Frontal cortex (tissue), 4 donors: Measurements from ENCODE around the gene CASQ2. TPM values are rescaled to one million over a fixed set of nuclear protein-coding genes. Genes with fewer than 3 reads are reported as not detected.
"Not testable (repeated sequence)": the region's sequence is repeated elsewhere in the genome, so short reads cannot be mapped to it uniquely, and the experiment has no call there.

ENCODE experiments used
- DNase-seq, 2 donors: peaks; one replicate each; pipeline ENCODE4 v3.0.0; 2012; ENCODE audit warnings: low spot score in 2 of 2
- FAIRE-seq: peaks from 2 replicates; lab custom pipeline; 2012; peaks lifted over from hg19 to GRCh38; lab: Jason Lieb, UNC
- total RNA-seq: library from RNA; depleted of rRNA; stranded (reverse); fragments of >200 nt; gene quantifications from one replicate; pipeline ENCODE4 v1.2.3, GENCODE V29; 2014
- donor health status: control.
- donor health status: control.
- donor health status: control.

CASQ2 gene
- total RNA-seq, 1 donor from 2014 or later: 0.41 TPM

DNA sequence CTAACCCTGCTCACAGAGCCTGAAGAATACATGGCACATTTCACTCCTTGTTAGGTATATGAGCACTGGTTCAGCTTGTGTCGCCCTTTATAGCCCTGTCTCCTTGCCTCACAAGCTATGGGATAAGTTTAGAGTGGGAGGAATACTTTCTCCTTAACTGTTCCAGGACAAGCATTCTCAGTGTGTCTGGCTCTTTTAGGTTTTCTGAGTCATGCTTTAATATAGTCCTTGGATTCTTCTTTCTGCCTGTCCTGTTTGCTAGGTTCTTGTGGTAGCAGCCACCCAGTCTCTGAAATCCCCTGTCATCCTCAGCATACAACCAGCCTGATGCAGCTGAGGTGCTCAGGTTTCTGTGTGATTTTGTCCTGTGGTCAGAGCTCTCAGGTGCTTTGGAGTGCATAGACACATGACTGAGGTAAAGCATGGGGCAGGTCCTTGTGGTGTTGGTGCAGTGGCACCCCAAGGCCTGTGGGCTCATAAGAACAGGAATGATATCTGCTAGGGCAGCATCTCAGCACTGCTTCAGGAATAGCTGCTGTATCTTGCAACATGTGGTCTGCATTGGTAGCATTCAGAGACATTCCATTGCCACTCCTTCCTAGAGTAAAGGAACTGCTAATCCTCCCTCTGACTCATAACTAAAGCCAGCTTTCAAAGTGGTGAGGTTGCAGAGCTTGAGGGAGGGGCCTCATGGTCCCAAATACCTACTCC, 14.2 kb upstream of the CASQ2 start:
- FAIRE-seq: no peak
- no peak for DNase-seq

DNA sequence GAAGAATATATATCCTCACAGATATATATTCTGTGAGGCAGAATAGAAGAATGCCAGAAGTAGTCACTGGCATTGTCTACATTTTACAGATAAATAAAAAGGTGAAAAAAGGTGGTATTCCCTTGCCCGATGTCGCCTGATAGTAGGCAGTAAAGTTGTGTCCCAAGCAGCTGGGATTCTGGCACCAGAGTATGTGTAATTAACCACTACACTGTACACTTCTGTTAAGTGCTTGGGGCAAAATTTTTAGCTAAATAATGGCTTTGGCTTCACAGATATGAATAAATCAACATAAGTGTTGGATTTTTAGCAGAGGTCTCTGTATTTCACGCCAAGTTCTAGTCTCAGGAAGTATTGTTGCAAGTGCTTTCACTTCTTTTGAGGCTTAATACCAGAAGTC, 13.3 kb upstream of the CASQ2 start:
- DNase-seq (no peak), FAIRE-seq (no peak)

DNA sequence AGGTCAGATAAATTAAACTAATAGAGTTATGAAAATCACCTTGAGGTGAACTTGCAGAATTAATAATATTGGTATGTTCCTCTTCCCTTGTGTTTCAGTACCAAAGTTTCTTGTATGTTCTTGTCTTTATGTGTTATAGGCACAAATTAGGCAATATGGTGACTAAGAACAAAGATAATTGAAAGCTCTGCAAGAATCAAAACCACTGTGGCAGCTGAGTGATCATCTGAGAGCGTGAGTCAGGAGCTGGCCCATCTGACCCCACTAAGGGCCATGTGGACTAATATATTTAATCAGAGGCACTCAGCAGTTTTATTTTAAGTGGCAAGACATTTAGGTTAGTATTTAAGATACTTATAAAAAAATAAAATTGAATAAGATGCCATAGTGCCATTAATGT, 12.8 kb upstream of the CASQ2 start:
- no peak for FAIRE-seq

DNA sequence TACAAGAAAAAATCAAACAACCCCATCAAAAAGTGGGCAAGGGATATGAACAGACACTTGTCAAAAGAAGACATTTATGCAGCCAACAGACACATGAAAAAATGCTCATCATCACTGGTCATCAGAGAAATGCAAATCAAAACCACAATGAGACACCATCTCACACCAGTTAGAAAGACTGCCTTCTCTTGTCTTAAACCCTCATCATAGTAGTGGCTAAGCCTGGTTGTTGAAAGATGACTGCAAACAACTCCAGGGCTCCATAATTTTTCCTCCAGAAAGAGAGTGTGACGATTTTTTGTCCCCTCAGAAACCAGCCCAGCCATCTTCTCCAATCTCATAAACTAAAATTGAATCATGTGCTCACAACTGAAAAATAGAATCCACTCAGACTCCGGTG, 12.1 kb upstream of the CASQ2 start:
- not testable (repeated sequence) for FAIRE-seq, DNase-seq

More for the DNA sequence above, 12.8 kb upstream of the CASQ2 start:
- no peak for DNase-seq

DNA sequence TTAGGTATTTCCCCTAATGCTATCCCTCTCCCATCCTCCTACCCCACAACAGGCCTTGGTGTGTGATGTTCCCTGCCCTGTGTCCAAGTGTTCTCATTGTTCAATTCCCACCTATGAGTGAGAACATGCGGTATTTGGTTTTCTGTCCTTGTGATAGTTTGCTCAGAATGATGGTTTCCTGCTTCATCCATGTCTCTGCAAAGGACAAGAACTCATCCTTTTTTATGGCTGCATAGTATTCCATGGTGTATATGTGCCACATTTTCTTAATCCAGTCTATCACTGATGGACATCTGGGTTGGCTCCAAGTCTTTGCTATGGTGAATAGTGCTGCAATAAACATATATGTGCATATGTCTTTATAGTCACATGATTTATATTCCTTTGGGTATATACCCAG, 10.6 kb upstream of the CASQ2 start:
- not testable (repeated sequence) for FAIRE-seq, DNase-seq

DNA sequence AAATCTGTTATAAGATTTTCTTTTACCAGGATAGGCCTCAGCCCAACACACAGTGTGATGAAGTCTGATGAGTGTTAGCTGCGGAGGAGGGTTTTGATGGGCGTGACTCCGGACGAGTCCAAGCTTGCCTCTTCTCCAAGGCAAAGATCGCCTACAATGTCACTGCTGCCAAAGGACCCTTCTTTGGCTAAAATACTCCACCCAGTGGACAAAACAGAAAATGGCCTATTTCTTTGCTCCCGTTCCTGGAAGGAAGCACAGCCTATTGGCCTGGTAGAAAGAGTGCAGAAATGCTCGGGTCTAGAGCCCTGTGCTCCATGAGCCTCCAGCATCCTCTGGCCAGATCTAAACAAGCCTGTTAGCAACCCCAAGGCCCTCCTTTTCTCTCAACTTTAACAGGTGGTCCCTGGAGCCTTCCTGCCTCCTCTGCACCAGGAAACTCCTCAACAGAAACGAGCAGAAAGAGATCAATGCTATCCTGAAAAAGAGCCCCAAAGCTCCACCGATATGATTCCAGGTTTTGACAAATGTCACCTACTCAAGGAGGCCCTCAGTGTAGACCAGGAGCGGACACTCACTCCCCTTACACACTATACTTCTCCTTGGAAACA, 3.4 kb upstream of the CASQ2 start:
- DNase-seq (peak; percentile 23 to 55), FAIRE-seq (peak; percentile 3)

DNA sequence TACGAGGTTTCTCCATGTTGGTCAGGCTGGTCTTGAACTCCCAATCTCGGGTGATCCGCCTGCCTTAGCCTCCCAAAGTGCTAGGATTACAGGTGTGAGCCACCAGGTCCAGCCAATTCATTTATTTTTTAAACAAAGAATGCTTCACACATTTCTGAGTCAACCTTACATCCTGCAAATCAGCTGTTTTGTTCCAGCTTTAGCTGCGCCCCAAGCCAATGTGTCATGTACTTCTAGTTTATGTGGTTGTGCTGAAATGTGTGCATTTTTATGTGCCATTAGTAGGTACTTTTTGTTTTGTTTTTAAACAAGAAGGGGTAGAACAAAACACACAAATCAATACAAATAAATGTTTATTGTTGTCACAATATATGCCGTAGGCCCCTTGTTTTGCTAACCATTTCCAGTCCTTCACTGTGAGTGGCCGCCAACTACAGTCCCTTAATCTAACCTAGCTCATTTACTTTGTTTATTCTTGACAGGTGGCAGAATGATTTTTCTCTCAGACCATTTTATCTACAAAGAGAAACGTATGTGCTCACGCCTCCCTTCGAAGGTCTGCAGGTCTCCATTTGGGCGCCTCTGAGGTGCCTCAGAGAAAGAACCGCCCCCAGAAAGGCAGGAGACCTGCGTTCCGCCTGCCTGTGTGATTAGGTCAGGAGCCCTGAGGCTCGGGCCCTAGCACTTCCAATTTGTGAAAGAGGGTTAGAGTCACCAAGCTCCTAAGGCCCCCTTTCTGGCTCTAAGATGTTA, 2.8 kb upstream of the CASQ2 start:
- FAIRE-seq: no peak
- DNase-seq: no peak

DNA sequence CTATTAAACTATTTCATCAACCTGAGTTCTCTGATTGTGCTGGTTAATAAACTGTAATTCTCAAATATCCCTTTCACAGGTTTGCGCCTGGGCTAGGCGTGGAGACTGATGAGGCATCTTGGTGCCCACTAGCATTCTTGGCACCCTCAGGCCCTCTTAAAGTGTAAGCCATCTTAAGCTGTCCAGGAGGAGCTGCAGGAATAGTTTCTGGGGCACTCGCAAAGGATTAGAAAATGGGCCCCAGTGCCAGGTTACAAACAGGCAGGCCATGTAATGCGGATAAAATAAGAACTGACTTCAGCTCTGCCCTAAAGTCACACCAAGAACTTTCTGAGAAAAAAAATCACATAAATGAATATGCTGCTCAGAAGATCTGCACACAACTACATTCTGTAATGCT, 1.1 kb downstream of the CASQ2 start:
- no peak for FAIRE-seq
- no peak for DNase-seq

DNA sequence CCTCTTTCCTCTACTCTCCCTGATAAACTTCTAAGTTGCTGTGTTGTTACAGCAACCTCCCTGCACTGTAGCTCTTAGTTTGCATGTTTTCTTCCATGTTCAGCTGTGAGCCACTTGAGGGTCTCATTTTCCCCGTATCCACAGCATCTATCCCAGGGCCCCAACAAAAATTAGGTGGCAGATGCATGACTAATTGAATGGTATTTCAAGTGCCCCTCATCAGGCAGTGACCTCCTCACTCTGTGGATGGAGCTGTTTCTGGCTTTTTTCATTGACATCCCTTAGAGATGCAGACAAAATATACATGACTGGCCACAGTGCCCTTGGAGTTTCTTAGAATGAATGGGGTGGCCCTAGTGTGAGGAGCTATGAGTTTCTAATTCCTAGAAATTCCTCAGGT, 3.4 kb downstream of the CASQ2 start:
- no peak for FAIRE-seq

DNA sequence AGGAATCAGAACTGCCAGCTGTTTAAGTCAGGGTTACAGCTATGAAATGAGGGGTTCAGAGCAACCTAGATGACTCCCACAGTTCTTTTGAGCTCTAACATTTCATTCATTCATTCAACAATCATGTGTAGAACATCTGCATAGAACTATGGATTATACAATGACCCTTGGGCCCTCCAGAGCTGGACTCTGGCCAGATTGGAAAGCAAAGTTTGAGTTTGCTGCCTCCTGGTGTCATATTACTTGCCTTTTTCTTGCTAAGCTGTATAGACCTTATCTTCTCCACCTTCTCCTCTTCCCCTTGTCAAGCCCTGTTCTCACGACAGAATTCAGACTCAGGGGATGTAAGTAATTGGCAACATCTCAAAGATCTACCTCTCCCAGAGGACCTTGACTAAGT, 4.0 kb downstream of the CASQ2 start:
- DNase-seq (no peak), FAIRE-seq (no peak)

More for the DNA sequence above, 3.4 kb downstream of the CASQ2 start:
- DNase-seq: no peak

DNA sequence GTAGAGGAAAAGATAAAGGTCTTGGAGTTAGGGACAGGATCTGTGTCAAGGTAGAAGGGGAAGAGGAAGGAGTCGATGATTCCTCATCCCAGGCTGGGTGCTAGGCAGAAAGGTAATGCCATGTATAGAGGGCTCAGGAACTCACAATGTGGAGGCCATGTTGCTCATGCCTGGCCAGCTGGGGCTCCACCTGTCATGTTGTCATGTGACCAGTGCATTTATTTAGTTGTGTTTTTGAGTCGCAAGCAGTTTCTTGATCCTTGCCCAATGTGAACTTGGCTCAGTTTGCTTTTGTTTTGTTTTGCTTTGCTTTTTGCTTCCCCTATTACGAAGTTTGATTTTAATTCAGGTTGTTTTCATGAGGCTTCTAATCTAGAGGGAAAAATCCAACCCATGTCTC, 5.7 kb downstream of the CASQ2 start:
- no peak for FAIRE-seq
- no peak for DNase-seq

DNA sequence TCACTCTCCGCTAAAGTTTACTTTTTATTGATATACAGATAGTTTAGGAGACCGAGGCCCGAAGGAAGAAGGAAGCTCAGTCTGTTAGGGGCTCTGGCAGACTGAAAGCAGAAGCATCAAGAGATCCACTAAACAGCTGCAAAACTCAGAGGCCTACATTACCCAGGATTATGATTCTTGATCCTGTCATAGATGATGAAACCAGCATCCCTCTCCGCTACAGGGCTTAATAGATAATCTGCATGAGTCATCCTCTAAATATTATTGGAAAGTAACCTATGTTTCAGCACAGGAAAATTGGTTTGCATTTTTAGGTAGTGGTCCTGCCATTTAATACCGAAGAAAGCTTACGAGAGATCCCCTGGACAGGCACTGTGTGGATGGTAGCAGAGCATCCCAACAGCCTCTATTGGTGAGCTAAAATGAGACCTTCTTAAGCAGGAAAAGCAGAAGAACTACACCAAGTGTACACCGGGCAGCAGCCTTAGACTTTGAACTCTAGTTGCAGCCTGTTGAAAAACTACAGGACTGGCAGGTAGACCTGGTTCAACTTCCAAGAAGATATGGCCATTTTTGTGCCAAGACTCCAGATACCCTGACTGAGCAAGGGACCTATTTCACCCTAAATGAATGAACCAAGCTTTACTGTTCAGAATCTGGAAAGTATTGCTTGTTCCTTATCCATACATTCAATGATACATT, 6.8 kb downstream of the CASQ2 start:
- DNase-seq (no peak), FAIRE-seq (no peak)

DNA sequence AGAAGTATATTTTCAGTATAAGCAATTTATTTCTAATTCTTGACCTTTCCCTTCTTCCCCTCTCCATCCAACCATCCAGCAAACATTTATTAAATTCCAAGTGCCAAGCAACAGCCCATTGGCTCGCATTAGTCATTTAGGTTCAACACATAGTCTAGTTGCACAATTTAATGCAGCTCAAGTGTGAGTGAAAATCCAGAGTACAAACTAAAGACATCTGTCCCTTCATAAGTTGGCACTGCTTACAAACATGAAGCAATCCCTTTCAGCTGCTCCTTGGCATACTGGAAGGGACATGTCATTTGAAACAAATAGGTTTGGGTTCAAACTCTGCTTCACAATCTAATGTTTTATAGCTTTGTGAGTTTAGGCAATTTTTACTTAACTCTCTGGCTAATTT, 10.7 kb downstream of the CASQ2 start:
- DNase-seq (no peak), FAIRE-seq (no peak)

DNA sequence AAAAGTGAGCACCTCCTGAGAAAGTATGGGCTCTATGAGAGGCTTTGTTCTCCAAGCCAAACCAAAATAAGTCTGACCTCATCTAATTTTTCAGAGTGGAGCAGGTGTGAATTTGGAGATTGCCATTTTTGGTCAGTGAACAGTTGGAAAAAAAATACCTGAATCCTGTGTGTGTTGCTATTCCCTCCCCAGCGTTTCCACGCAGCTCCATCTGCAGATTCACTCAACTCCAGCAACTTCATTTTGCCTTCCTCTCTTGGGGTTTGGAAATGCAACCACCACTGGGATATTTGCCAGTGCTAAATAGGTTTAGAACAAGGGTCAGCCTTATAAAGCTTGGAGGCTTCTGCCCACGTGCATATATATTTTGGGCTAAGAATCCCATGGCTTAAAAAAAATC, 11.2 kb downstream of the CASQ2 start:
- FAIRE-seq: no peak
- no peak for DNase-seq

DNA sequence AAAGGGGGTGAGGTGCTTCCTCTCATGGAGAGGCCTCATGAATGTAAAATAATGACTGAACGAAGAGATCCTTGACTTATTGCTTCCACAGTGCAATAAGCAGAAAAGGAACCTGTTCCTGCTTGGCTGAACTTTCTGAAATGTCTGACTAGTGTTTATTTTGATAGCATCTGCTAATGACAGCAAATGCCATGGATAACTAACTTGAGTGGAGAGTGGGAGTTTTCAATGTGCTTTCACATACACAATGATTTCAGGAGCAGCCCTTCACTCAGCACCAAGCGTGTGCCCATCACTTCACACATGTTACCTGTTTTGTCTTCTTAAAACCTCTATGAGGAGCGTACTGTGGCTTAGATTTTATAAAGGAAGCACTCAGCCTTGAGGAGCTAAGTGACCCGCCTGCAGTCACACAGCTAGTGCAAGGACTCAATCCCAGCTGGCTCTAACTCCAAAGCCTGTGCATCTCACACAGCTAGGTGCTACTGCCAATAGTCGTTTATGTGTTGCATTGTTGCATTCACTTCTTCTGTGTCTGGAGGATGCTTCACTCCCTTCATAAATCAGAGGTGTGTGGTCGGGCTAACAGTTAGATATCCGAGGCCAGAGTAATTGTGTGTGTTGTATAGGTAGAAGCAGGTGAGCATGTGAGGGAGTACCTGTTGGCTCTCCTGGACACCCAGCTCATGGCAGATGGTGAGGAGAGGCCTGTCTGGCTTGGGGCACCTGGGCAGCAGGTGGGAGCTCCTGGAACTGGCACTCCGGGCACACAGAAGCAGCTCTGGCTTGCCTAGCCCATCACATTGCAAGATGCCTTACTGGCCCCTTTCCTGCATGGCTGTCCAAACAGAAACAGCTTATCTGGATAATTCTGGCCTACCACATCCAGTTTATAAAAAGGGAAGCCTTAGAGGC, 12.8 kb downstream of the CASQ2 start:
- no peak for DNase-seq
- no peak for FAIRE-seq

DNA sequence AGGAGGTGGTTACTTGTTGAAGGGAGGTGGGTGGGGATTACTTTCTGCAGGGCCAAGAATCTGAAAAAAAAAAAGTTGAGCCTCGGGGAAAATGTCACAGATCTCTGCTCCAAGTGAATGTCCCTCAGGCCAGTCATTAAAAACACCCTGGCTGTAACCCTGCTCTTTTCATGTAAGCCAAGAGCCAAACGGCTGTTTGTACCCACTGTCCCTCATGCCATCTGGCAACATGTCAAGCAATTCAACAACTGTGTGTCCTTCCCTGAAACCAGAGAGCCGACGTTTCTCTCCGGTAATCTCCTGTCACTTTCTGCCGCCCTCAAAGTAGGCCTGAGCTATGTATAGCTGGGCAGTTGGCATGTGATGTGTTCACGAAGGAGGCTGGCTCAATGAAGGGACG, 14.7 kb downstream of the CASQ2 start:
- FAIRE-seq: no peak
- no peak for DNase-seq

DNA sequence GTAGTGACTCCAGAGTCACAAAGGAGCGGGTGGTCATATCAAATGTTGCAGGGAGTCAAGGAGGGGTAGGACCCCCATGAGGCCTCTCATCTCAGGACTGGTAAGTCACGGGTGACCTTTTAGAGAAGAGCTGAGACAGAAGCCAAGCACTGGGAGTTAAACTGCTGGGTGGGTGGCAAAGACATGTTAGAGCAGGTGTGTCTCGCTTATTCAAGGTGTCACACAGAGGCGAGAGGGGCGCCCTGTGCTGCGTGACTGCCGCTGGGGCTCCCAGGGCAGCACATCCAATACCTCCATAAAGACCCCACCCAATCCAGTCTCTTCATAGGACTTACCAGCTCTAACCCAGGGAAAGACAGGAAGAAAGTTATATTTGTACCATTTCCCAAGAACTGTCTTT, 15.2 kb downstream of the CASQ2 start:
- no peak for DNase-seq

DNA sequence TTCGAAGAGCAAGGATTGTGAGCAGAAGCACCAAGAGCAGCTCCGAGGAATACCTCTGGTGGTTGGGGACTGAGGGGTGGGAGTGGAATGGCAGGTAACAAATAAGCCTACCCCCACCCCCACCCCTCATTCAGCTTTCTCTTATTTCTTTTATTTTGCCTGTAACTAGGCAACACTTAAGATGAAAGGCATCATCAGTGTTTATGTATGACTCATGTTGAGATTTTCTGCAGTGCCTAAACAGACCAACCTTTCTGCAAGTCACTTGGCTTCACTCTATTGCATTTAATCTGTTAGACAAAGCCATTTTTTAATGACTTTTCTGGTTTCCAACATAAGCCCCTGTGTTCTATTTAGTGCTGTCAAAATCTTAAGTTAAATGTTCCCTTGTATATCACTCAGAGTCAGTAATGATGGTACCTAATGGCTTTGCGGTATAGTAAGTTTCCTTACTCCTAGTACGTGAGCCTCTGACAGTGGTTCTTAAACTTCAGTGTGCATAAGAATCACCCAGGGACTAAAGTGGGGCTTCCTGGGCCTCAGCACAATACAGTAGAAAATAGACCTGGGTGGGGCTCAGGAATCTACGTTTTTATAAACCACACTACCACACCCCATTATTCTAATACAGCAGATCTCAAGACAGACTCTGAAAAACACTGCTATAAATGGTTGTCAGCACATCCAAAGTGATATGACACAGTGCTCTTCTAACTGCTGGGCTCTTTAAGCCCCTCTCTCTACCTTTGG, 19.9 kb downstream of the CASQ2 start:
- DNase-seq: no peak
- FAIRE-seq: no peak

More for the DNA sequence above, 15.2 kb downstream of the CASQ2 start:
- FAIRE-seq: no peak
